ENCODE results near the gene CADM1. TPM values are rescaled to one million over a fixed set of nuclear protein-coding genes. Genes with fewer than 3 reads are reported as not detected.

The CADM1 gene
- total RNA-seq, 4 donors from 2014 or later = 89.9 to 351 (median 235) TPM

DNA sequence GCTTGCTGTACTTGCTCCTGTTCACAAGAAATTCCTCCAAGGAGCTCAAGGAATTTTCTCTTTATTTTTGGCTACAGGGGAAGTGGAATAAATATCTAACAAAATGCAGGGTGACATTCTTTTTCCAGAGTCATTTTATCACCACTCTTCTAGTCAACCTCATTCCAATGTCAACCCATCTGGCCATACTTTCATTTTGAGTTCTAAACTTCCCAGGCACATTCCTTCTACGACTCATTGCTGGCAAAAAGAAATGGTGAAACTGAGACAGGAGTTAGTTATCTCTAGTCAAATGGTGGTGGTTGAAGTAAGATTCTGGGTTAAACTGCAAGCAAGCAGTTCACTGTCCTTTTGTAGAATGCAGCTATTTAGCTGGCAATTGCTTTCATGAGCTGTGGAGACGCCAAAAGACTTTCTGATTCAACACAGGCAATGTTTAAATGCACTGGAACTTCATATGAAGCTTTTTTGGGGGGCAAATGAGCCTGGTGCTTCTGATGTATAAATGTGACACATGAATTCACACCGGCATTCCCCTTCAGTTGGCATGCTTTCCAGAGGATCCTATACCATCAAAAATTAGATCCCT, 304.6 kb downstream of the CADM1 start:
- H3K9me3 ChIP-seq = no peaks in the 10 kb centered on the region
- peaks cover 21 to 54% of the 10 kb centered on the region in 2 donors for H3K4me1 ChIP-seq
- DNase-seq = no peak
- H3K27ac ChIP-seq = peak overlapping the region; percentile 51 to 90 (median 87)
- no peak overlapping the region for H3K4me3 ChIP-seq (replicated peaks in 1 of 3)
- no peaks in the 10 kb centered on the region for H3K27me3 ChIP-seq
- H3K36me3 ChIP-seq = no peaks in the 10 kb centered on the region
- 71 to 89% methylated on average over 3 of the region's 3 CpGs for WGBS, 2 donors
- TF ChIP-seq, protein P1, sequence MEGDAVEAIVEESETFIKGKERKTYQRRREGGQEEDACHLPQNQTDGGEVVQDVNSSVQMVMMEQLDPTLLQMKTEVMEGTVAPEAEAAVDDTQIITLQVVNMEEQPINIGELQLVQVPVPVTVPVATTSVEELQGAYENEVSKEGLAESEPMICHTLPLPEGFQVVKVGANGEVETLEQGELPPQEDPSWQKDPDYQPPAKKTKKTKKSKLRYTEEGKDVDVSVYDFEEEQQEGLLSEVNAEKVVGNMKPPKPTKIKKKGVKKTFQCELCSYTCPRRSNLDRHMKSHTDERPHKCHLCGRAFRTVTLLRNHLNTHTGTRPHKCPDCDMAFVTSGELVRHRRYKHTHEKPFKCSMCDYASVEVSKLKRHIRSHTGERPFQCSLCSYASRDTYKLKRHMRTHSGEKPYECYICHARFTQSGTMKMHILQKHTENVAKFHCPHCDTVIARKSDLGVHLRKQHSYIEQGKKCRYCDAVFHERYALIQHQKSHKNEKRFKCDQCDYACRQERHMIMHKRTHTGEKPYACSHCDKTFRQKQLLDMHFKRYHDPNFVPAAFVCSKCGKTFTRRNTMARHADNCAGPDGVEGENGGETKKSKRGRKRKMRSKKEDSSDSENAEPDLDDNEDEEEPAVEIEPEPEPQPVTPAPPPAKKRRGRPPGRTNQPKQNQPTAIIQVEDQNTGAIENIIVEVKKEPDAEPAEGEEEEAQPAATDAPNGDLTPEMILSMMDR (IDR thresholded peaks at IDR 0.05) = no peak
- no peak for TF ChIP-seq POLR2A (IDR thresholded peaks at IDR 0.05)
- intact Hi-C loops (cut with DNase I) = no loop called here

DNA sequence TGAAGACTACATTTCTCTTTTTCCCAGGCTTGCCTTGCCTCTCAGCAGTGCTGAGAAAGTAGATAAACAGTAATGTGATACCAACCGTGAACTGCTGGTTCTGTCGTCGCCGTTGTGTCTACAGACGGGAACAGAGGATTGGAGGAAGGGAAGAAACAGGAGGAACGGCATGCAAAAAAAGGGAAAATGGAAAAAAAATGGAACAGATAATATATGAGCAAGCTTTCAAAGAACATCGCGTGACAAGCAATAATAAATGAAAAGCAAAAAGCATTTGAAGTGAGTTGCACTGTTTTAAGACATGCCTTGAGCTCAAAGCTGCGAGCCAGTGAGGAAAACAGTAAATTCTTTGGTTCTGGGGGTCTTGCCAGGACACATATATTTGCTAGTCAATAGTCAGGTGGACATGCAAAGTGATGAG, 305.9 kb downstream of the CADM1 start:
- 28 to 47% methylated on average over 9 of the region's 9 CpGs for WGBS, 2 donors
- Histone ChIP-seq H3K4me1 (peaks cover 21 to 54% of the 10 kb centered on the region in 2 donors), H3K36me3 (no peaks in the 10 kb centered on the region), H3K4me3 (replicated peaks in 1 of 3) (no peak overlapping the region), H3K27me3 (no peaks in the 10 kb centered on the region), H3K9me3 (no peaks in the 10 kb centered on the region), H3K27ac (peak overlapping the region; percentile 72 to 90 (median 87))
- intact Hi-C loops (cut with DNase I) = no loop called here
- peak; percentile 66 to 76 for DNase-seq
- TF ChIP-seq, protein P1 (IDR thresholded peaks at IDR 0.05) = no peak
- peak in 1 of 2 donors; percentile 61 for TF ChIP-seq POLR2A (IDR thresholded peaks at IDR 0.05)

- TF ChIP-seq, protein P1 (IDR thresholded peaks at IDR 0.05) = no peak
- H3K36me3 ChIP-seq = no peaks in the 10 kb centered on the region
- intact Hi-C loops (cut with DNase I) = no loop called here
- peaks cover 15 to 48% of the 10 kb centered on the region in 2 donors for H3K4me1 ChIP-seq
- peak overlapping the region; percentile 72 to 90 (median 87) for H3K27ac ChIP-seq
- 57 to 72% methylated on average over 1 of the region's 1 CpG for WGBS, 2 donors
- H3K4me3 ChIP-seq (replicated peaks in 1 of 3) = no peak overlapping the region
- H3K27me3 ChIP-seq = no peaks in the 10 kb centered on the region
- DNase-seq = no peak
- H3K9me3 ChIP-seq = no peaks in the 10 kb centered on the region
Measured at GRCh38 chr11:115197433-115197832, 306.8 kb downstream of the CADM1 start.

DNA sequence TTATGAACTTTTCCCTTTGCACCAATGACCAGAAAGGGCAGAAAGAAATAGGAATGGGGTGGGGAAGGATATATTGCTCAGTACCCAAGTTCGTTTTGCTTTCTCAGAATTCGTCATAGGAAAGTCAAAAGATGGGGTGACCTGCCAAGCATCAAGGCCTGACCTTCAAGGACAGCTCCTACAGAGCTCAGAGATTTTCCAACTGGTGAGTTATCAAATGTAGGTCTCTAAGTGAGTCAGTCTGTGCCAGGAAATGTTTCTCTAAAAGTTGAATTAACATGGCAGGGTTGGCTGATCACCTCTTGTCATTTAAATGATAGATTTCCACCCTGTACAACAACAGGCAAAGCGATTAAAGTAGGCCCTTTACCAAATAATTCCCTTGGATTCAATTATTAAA, 307.2 kb downstream of the CADM1 start:
- DNase-seq = no peak
- no peaks in the 10 kb centered on the region for H3K9me3 ChIP-seq
- H3K27ac ChIP-seq = peak overlapping the region; percentile 42 to 90 (median 87)
- H3K4me3 ChIP-seq (replicated peaks in 1 of 3) = no peak overlapping the region
- H3K36me3 ChIP-seq = no peaks in the 10 kb centered on the region
- no peaks in the 10 kb centered on the region for H3K27me3 ChIP-seq
- intact Hi-C loops (cut with DNase I) = no loop called here
- WGBS, 2 donors = 56 to 63% methylated on average over 3 of the region's 3 CpGs
- TF ChIP-seq POLR2A (IDR thresholded peaks at IDR 0.05) = no peak
- TF ChIP-seq, protein P1 (IDR thresholded peaks at IDR 0.05) = no peak
- H3K4me1 ChIP-seq = peaks cover 15 to 45% of the 10 kb centered on the region in 2 donors

GRCh38 chr11:115194802-115195110, 309.5 kb downstream of the CADM1 start:
- intact Hi-C loops (cut with DNase I) = no loop called here
- TF ChIP-seq POLR2A (IDR thresholded peaks at IDR 0.05) = no peak
- TF ChIP-seq, protein P1 (IDR thresholded peaks at IDR 0.05) = no peak
- DNase-seq = no peak
- no peak overlapping the region for H3K4me3 ChIP-seq (replicated peaks in 1 of 3)
- no peaks in the 10 kb centered on the region for H3K9me3 ChIP-seq
- no peak overlapping the region for H3K27ac ChIP-seq
- peaks cover 15 to 39% of the 10 kb centered on the region in 2 donors for H3K4me1 ChIP-seq
- H3K36me3 ChIP-seq = no peaks in the 10 kb centered on the region
- 89 to 95% methylated on average over 5 of the region's 5 CpGs for WGBS, 2 donors
- H3K27me3 ChIP-seq = no peaks in the 10 kb centered on the region
